GM18505 (cell line): ENCODE measurements around the gene ASPRV1.

Experiments
- ATAC-seq: cut with Tn5 transposase; IDR thresholded peaks from one replicate; pipeline ENCODE4 v1.9.1; 2021; ENCODE audit not compliant: unreplicated experiment
- POLR2A ChIP-seq: IDR thresholded peaks from 4 replicates; pipeline ENCODE4 v1.6.1; 2011; ENCODE audit warnings: borderline replicate concordance; ENCODE audit not compliant: insufficient read depth, insufficient read length; ENCODE audit errors: extremely low read depth

The ASPRV1 gene

DNA sequence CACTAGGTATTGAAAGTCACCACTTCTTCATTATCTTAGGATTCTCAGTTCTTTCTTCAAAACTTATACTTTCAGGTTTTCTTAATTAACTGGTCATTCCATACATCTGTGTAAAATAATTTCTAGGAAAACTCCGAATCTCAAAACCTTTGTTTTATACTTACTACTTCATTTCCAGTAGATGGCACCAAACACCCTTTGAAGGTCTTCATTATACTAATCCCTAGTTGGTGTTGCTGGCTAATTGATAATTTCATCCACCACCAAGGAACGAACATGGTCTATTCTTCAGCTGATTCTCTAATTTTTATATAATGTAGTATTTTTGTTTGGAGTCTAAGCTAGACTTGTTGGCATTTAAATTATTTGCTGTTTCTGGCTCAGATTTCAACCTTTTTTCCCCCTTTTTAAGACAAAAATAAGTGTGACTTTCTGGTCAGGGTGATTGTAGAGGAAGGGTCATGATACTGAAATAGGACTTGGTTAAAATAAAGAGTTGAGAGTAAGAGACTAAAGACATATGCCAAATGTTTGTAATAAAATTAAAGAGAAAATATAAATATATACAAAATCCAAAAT is 49.4 kb downstream of the ASPRV1 start:
- no peak for ATAC-seq
- TF ChIP-seq POLR2A: no peak
